HG03066 (cell line): ENCODE results near the gene ZMIZ1.

Experiments
- ATAC-seq: cut with Tn5 transposase; IDR thresholded peaks from one replicate; pipeline ENCODE4 v1.9.1; 2021; ENCODE audit warnings: low read depth; ENCODE audit not compliant: unreplicated experiment

The ZMIZ1 gene

DNA sequence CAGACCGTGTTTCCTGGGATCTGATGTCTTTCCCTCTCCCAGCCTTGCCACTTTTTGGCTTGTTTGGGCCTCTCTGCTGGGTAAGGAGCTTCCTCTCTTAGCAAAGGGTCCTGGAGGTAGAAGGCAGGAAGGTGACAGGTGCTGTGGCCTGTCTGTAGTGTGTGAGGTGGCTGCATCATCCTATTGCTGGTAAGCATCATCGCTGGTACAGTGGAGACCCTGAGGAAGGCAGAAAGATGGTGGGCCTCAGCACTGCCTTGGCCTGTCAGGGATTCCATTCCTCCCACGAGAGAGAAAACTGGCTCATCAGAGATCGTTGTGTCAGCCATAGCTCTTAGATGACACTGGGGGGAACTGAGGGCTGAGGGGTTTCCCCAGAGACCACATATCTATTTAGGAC lies 46.5 kb downstream of the ZMIZ1 start:
- no peak for ATAC-seq

DNA sequence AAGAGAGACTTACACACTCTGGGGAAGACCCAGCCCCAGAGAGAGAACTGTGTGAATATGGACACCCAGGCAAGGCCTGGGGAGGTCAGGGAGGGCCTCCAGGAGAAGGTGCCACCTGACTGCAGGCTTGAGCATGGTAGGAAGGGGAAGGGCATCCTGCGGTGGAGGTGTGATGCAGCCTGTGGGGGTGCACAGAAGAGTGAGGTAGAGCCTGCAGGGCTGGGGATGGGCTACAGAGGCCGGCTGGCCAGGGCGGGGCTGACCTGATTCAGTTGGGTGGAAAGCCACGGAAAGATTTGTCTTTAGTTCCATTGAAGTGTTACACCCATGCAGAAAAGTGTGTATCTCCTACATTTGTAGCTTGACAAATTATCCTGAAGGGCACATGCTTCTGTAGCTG lies 47.6 kb downstream of the ZMIZ1 start:
- peak; percentile 44 for ATAC-seq

DNA sequence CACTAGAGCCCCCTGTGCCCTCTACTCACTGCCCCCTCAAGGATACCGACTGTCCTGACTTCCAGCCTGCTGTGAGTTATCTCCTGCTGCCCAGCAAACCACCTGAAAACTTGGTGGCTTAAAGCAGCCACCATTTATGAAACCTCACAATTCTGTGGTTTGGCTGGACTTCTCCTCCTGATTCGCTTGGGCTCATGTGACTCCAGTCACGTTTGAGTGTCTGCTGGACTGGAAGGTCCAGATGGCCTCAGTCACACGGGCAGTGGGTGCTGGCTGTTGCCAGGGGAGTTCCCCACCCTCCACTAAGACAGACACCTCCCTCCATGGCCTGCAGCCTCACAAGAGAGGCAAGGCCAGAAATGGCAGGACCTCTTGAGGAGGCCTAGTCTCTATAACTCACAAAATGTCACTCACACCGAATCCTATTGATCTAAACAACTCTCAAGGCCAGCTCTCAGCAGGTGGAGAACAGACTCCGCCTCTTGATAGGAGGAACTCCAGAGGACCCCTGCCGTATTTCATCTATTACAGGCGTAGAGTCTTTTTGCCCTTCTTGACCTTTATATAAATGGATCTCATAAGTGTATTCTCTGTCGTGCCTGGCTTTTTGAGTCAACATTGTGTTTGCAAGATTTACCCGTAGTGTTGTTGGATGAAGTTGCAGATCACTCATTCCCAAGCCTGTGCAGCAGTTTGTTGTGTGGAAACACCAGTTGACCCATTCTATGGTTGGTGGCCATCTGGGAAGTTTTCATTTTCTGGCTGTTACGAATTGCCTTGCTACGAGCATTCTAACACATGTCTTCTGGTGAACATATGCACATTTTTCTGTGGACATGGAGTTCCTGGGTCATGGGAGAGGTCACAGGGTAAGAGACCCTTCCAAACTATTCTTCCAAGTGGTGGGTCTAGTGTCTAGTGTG lies 48.3 kb downstream of the ZMIZ1 start:
- ATAC-seq, result peak; percentile 89

DNA sequence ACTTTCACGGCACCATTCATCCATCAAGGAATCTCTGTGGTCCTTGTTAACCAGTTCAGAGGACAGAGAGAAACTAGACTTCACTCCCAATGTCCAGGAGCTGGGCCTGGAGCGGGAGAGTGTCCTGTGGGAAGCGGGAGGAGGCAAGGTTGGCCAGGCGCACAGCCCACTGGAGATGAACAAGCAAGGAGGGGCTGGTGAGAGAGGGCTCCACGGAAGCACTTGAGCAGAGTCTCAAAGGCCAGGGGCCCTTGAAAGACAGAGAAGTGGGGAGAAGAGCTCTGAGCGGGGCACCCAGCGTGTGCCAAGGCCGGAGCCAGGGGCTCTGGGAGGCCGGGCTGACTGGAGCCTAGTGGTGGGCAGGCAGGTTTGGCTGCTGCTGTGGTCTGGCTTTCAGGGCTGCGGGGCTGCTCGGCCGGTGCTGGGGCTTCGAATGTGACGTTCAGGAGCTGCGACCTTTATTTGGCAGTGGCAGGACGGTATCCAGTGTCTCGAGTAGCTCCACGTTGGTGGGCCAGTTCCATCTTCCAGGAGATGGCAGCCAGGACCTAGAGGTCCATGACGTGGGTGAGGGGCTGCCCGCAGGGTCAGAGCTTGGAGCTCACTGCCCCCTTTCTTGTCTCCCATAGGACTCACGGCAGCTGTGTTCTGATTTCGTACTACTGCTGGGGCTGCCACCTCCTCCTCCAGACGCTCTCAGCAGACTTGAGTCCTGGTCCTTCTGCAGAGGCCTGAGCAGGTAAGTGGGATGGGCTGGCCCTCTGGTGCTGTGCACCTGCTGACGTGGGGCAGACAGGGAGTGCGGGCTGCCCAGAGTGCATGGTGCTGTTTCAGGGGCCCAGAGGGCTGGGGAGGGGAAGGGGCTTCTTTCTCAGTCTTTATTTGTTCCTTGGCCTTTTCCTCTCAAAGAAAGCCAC lies 49.8 kb downstream of the ZMIZ1 start:
- ATAC-seq, result no peak

DNA sequence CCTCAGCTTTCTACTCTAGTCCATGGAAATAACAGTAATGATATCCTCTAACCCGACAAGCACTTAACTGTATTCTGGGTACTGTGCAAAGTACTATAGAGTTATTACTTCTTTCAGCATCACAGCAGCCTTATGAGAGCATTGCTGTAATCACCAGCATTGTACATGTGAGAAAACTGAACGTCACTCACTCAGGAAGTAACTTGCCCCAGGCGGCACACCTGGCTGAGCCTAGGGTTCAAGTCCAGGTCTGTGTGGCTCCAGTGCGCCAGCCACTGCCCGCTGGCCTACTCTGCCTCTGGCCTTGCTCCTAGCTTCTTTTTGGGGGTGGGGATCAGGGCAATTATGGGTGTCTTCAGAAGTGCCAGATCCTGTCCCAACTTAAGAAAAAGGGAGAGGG lies 50.5 kb downstream of the ZMIZ1 start:
- ATAC-seq, result no peak

DNA sequence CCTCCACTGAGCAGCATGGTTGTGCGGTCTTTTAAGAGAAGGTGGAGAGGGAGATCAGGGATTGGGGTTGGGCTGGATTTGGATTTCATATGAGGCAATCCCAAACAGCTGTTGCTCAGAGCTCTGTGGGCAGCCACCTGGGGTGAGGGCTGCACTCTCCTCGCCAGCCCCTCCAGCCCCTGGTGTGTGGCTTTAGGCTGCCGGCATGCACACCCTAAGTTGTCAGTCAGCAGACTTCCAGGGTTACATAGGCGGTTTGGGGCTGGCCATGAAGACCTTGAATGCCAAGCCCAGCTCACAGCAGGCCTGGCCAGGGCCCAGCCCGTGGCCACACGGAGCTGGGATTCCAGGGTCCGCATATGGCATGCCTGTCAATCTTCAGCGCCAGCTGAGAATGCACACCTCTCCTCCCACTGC lies 54.8 kb downstream of the ZMIZ1 start:
- no peak for ATAC-seq

DNA sequence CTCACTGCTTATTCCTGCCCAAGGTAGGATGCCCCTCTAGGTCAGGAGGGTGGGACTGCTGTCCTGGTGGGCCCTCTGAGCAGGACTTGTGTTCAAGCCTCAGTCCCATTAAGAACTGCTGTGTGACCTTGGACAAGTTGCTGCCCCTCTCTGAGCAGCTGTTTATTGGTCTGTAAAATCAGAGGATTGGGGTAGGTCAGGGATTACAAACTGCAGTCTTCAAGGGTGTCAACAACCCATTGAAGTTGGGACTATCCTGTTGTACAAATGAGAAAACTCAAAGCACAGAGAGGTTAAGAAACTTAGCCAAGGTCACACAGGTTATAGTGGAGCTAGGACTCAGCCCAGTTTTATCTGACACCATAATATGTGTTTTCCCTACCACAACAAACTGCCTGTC lies 55.3 kb downstream of the ZMIZ1 start:
- no peak for ATAC-seq

DNA sequence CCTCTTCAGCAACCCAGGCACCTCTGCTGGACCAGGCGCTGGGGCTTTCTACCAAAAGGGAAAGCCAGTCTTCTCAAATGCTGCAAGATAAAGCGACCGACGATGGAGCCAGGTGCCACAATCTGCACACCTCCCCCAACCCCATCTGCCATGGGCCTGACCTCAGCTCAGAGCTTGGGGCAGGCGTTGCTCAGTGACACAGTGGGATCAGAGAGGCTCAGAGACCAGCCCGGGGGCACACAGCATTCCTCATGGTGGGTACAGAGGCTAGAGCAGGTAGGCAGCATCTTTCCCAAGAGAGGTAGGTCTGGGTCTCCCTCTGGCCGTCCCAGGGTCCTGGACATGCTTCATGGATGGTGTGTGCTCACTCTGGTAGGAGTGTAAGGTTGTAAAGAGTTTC lies 56.3 kb downstream of the ZMIZ1 start:
- no peak for ATAC-seq

DNA sequence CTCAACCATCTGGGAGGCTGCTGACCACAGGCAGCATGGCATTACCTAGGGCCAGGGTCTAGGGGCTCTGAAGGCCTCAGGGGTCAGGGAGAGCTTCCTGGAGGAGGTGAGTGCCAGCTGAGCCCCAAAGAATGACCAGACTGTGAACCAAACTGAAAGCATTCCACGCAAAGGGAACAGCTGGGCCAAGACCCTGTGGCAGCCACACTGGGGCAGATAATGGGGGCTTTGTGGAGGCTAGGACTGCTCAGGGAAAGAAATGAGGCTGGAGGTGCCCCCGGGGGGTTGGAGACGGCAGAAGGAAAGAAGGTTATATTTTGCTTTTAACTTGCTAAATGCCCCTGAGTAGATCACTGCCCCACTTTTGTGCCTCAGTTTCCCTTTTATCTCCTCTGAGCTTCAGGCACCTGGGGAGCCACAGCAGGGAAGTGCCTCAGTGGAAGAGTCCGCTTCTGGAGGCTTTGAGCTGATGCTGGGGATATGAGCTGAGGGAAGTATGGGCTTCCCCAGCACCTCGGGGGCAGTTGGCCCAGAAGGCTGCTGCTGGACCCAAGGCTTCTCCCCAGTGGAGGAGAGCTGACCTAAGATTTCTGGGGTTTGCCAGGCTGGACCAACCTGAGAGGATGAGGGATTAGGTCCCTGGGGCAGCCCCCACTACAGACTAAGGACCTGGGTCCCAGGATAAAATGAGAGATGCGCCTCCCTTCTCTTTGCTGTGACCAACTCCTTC lies 57.8 kb downstream of the ZMIZ1 start:
- ATAC-seq, result no peak

DNA sequence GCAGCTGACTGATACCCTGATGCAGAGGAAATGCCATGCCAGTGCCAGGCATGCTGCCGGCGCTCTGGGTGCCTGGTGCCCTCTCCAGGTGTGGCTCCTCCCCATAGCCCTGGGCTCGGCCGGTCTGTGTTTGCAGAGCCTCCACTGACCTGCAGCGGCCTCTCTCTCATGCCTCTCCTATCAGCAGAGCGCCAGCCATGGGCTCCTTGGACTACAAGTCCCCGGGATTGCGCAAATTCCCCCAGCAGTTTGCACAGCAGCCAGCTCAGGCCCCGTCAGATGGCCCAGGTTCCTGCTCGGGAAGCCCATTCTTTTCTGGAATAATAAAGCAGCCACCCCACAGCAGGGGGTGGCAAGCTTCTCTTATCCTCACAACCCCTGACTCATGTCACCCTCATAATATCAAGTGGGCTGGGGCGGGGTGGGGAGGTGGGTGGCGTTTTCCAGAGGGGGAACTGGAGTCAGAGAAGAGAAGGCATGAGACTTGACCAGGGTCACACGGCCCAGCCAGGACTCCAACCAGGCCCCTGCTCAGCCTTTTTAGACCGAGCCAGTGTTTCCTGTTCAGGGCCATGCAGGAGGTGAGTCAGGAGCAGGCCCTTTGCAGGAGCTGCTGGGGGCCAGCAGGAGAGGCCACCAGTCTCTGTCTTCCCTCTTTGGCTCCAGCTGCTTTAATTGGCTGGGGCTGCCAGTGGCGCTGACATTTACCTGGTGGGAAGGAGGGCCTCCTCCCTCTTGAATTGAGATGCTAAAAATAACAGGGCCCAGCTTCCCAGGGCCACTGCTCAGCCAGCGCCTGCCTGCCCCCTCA lies 58.6 kb downstream of the ZMIZ1 start:
- ATAC-seq, result no peak

DNA sequence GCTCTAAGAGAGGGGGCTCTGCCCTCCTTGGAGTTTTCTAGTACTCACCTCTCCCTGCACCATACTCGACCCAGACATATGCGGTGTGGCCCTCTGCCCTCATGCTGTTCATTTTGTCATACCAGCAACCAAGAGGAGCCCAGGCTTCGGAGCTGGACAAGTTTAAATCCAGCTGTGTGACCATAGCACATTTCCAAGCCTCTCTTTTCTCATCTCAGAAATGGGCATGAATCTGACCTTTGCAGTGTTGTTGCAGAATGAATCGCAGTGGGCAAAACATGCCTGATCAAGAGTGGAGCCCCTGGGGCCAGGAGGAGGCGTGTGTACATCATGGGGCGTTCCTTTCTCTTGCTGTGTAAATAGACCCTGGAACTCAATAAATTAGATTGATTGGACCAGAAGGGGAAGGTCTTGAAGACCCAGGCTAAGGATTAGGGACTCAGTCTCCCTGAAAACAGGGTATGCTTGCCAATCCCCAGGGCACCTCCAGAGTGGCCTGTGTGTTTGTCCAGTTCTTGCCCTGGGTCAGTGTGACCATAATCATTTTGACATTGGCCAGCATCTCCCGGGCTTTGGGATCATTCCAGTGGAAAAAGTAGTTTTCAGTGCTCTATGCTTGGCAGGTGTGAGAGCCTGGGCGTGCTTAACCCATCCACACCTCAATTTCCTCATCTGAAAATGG lies 59.6 kb downstream of the ZMIZ1 start:
- no peak for ATAC-seq

DNA sequence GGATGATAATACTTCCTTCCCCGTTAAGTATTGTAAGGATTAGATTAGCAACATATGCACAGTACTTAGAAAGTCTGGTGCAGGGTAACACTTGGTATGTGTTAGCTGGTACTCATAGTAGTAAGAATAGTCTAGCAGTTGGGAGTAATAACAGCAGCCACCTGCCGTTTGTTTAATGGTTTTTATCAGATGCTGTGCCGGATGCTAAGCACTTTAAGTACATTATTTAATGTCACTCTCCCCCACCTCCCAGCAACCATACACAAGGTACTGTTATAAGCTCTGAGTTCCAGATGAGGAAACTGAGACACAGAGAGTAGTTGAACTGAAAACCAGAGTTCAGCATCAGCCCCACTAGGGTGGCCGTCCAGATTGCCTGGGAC lies 60.1 kb downstream of the ZMIZ1 start:
- no peak for ATAC-seq

DNA sequence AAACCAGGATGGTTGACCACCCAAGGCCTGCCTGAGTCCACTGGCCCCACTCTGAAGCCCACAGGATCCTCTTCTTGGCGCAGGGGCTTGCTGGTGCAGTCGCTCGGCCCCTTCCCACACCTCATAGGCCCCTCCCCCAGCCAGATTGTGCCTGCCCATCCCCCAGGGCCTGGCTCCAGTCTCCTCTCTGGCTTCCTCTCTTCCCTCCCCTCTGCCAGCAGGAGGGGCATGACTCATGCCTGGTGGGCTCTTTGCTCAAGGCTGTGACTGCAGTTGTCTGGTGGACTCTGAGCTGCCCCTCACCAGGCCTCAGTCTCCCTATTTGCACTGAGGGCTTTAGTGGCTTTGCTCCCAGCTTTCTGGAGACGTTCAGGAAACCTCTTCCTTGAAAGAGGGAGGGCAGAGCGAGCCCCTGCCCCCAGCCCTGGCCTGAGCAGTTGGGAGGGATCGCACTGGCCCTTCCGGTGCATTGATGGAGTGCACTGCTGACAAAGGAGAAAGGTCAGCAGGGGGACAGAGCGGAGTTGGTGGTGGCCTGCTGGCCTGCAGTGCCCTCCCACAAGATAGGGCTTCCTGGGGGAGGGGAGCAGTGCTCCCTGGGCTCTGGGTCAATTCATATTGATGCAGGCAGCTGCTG lies 60.7 kb downstream of the ZMIZ1 start:
- no peak for ATAC-seq

DNA sequence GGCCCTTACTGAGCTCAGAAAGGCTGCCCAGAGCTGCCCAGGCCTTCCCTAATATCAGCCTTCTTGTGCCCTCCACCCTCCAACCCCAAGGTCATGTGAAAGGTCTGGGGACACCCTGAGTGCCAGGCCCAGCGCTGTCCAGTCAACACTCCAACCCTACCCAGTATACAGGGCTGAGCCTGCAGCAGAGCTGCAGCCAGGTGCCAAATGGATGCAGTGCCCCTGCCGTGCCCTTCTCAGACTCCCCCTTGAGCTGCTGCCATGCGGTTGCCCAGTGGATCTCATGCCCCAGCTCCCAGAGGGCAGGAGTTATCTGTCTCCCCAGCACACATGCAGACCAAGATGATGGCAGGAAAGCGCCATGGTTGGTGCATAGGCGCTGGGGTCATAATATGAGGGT lies 61.5 kb downstream of the ZMIZ1 start:
- no peak for ATAC-seq

DNA sequence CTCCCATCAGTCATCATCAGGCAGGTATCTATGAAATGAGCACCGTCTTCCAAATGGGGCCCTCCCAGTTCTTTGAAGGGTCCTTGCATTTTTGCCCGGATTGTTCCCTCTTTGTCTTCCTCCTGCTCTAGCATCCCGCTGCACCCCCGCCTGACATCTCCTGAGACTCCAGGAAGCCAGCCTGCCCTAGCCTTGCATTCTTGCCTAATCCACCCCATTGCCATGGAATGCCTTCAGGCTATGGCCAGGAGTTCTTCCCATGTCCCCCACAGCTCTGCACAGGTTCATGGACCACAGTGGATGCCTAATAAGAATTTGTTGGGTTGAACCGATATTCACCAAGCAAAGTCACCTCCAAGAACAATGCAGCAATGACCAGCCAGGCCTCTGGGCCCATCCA lies 62.1 kb downstream of the ZMIZ1 start:
- ATAC-seq, result no peak

DNA sequence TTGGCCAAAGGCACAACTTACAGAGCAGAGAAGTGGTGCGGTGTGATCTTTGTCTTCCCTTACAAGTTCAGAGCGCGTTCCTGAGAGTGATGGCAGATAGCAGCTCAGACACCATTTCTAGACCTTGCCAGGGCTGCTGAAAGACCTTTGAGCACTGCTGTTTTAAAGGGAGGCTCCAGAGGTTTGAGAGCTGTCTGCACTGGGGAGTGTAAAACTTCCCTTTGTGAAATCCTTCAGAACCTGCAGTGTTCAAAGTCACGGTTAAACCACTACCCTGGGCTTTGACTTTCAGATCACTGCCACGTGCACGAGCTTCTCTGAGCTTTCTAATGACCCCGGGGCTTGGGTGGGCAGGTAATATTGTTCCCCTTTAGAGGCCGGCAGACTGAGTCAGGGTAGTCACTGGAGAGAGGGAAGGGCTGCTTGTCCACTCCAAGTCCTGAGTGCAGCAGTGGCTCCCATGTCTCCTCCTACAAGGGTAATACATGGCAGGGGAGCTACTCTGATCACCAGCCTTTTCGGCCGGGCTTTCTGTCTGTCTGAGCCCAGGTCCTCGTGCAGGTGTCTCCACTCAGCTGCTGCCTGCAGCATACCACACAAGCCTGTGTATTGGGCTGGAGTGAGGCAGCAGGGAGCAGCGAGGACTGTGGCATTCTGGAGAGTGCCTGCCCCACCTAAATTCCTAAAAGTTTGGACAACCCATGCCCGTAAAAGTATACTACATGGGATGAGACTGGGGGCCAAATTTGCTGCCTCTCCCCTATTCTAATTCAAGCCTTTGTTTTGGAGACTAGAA lies 63.3 kb downstream of the ZMIZ1 start:
- ATAC-seq, result no peak

DNA sequence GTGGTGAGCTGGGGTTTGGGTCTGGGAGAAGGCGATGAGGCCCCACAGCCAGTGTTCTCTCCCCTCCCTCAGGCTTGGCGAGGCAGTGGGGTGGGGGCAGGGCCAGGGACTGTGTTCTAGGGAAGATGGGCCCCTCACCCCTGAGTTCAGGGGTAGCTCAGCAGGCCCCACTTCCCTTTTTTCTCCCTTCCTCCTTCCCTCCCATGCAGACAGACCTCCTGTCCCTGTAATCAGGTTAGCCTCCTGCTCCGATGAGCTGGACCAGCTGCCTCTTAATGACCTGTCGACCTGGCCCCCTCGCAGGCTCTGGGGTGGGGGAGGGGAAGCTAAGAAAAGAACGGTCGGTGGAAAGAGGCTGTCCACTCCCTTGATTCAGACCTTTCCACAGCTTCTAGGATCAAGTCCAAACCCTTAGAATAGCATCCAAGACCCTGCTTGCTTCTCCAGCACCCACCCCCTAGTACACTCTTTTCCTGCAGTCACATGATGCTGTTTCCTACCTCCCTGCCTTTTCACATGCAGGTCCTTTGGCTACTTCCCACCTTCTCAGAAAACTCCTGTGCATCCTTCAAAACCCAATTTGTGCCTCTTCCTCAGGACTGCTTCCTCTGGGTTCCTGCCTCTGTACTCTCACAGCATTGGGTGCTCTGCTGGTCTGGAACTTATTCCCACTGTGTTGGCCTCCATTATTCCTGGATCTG lies 64.1 kb downstream of the ZMIZ1 start:
- no peak for ATAC-seq

DNA sequence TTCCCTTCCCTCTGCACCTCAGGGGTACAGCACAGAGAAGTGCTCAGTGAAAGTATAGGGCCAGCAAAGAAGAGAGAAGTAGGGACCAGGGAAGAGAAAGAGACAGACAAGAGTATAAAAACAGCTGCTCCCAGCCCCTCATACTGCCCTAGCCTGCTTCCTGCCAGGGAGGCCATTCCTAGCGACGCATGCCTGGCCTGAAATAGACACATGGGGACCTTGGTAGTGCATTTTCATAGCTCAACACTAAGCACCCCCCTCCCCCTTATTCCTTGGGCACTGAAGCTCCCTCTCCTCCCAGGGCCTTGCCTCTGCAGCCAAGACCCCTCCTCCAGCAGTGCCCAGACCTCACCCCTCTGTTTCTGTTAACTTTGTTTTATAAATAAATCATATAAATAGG lies 64.7 kb downstream of the ZMIZ1 start:
- ATAC-seq, result no peak
